HK-2 (cell line): ENCODE data around the gene MAEA.
A peak's percentile ranks its signal among the peaks of the same experiment; 100 is the strongest.
"Not testable (repeated sequence)": the region's sequence is repeated elsewhere in the genome, so short reads cannot be mapped to it uniquely, and the experiment has no call there.

ENCODE experiments used
- DNase-seq: peaks from one replicate; pipeline ENCODE4 v3.0.0-alpha.2; 2018; ENCODE audit not compliant: unreplicated experiment

Gene MAEA

DNA sequence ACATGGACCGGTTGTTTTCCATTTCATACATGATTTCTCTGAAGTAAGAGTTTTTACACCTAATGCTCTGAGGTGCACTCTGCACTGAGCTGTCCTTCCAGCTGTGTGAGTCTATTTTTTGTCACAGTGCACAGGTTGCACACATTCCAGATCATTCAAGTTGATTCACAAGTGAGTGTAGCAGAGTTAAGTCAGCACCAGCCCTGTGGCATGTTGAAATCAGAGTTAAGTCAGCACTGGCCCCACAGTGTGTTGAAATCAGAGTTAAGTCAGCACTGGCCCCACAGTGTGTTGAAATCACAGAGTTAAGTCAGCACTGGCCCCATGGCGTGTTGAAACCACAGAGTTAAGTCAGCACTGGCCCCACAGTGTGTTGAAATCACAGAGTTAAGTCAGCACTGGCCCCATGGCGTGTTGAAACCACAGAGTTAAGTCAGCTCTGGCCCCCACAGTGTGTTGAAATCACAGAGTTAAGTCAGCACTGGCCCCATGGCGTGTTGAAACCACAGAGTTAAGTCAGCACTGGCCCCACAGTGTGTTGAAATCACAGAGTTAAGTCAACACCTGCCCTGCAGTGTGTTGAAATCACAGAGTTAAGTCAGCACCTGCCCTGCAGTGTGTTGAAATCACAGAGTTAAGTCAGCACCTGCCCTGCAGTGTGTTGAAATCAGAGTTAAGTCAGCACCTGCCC, 45.6 kb downstream of the MAEA start:
- DNase-seq: not testable (repeated sequence)

DNA sequence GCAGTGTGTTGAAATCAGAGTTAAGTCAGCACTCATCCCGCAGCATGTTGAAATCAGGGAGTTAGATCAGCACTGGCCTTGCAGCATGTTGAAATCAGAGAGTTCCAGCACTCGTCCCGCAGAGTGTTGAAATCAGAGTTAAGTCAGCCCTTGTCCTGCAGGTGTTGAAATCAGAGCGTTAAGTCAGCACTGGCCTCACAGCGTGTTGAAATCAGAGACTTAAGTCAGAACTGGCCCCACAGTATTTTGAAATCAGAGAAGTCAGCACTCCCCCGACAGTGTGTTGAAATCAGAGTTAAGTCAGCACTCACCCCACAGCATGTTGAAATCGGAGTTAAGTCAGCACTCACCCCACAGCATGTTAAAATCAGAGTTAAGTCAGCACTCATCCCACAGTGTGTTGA, 46.4 kb downstream of the MAEA start:
- DNase-seq: no peak

DNA sequence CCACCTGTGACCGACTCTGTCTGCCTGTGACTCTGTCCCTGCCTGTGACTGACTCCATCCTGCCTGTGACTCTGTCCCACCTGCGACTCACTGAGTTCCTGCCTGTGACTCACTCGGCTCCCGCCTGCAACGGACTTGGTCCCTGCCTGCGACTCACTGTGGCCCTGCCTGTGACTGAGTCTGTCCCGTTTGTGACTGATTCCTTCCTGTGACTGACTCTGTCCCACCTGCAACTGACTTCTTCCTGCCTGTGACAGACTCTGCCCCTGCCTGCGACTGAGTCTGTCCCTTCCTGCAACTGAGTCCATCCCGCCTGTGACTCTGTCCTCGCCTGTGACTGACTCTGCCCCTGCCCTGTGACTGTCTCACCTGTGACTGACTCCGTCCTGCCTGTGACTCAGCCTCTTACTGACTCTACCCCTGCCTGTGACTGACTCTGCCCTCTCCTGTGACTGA, 47.7 kb downstream of the MAEA start:
- DNase-seq: peak; percentile 84

GRCh38 chr4:1337951-1338751, 48.5 kb downstream of the MAEA start:
- no peak for DNase-seq

- DNase-seq: no peak
Observed at GRCh38 chr4:1338752-1339414, 49.2 kb downstream of the MAEA start.

- DNase-seq: no peak
Observed at GRCh38 chr4:1339489-1339888, 49.8 kb downstream of the MAEA start.

GRCh38 chr4:1340181-1340747, 50.6 kb downstream of the MAEA start:
- no peak for DNase-seq

- no peak for DNase-seq
Observed at GRCh38 chr4:1340861-1341260, 51.2 kb downstream of the MAEA start.

DNA sequence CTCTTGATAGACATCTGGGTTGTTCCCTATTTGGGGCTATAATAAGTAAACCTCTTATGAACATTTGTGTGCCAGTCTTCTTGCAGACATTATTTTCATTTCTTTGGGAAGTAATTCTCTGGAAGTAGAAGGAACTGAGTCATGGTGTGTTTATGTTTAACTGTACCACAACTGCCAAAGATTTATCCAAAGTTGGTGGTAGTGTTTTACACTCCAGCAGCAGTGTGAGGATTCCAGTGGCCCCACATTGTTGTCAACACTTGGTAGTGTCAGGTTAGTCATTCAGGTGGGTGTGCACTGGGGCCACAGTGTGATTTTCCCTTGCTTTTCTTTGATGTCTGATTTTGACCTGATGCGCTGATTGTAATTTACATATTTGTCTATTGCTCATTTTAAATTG, 52.3 kb downstream of the MAEA start:
- no peak for DNase-seq

DNA sequence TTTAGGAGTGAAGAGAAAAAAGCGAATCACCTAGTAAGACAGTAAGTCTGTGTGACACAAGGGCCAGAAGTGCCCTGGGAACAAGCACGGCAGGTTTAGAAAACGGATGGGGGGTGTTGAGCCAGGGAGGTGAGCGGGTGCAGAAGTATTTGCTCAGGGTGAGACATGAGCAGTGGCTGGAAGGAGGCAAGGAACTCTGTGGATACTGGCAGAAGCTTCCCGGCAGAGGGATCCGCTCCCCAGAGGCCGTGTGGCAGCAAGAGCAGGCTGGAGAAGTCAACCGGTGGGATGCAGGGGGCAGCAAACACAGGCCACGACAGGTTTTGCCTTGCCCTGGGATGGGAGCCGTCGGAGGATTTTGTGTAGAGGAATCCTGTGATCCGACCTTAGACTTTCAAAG, 55.0 kb downstream of the MAEA start:
- DNase-seq: no peak

- peak; percentile 60 for DNase-seq
Observed at GRCh38 chr4:1345903-1346780, 56.5 kb downstream of the MAEA start.

DNA sequence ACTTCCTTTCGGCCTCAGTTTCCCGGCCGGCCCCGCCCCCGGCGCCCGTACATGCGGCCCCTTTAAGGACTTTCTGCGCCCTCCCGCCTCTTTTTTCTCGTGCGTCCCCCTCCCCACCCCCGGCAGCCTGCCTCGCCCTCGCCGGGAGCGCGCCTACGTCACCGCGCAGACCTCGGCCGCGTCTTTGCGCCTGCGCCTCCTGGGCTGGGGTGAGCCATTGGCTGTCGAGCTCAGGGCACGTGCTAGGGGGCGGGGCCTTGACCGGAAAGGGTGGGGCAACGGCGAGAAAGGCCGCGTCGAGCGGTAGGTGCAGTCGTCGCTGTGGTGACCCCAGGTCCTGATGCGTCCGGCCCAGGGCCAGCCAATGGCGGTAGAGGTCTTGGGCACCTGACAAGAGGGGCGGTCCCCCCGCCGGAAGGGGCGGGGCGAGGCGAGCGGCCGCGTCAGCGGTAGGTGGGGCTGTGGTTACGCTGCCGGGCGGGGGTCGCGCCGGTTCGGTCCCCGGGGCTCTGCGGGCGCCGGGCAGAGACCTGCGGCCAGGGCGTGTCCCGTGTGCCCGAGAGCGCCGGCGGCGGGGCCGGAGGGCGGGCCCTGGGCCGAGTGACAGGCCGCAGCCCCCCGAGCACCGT, 57.2 kb downstream of the MAEA start, which contains the start of gene UVSSA:
Gene UVSSA, plus strand, starts transcription at position 428 of the 629 bp plus-strand sequence. CDS start 884 bp downstream, outside the sequence.
- DNase-seq: peak; percentile 100

GRCh38 chr4:1347410-1347864, 57.7 kb downstream of the MAEA start:
- DNase-seq: peak; percentile 81

- DNase-seq: no peak
Observed at GRCh38 chr4:1348014-1348513, 58.4 kb downstream of the MAEA start.

DNA sequence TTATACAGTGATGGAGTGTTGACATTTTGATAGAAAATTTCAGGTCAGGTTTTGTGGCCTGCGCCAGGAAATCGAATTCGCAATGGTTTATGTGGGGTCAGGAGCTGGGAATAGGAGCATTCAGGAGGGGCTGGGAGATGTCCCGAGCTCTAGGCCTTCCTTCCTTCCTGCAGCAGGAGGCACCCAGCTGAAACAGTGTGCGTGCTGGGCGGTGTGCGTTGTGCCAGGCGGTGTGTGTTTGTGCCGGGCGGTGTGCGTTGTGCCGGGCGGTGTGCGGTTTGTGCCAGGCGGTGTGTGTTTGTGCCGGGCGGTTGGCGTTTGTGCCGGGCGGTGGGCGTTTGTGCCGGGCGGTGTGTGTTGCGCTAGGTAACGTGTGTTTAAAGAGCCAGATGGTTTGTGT, 59.1 kb downstream of the MAEA start:
- no peak for DNase-seq

DNA sequence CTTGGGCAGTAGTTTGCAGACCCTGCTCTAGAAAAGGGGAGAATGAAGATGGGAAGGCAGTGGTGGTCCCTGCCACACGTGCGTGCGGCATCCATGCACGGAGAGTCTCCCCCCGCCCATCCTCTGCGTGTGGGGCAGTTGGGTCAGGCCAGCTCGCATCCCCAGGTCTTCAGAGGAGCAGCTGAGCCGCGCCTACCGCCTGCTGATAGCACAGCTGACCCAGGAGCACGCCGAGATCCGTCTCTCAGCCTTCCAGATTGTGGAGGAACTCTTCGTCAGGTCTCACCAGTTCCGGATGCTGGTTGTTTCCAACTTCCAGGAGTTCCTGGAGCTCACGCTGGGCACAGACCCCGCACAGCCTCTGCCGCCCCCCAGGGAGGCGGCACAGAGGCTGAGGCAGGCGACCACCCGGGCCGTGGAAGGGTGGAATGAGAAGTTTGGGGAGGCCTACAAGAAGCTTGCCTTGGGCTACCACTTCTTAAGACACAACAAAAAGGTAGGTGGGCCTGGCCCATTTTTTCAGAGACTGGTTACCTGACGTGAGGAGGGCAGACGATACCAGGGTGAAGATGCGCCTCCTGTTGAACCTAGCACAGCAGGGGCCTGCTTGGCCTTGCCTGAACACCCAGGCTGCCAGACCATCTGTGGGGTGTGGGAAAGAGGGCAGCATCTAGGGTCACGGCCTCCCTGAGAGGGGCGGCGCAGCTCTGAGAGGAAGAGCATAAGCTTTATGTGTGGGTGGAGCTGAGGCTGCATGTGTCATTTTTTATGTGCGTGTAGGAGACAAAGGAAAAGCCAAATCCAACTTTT, 59.9 kb downstream of the MAEA start:
- DNase-seq: no peak

DNA sequence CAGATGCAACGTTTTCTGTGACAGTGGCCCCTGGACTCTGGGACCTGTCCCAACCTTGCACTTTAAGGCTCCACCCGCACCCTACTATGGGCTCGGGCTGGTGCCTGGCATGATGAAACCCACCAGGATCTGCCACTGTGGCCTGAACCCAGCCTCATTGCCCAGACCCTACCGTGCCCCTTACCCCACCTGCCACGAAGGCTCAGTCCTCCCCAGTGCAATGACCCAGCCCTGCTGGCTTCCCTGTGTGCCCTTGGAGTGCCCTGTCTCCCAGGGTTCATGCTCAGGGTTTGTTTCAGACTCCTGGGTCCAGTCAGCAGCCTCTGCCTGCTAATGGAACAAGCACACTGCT, 60.5 kb downstream of the MAEA start:
- no peak for DNase-seq

GRCh38 chr4:1351854-1352566, 62.3 kb downstream of the MAEA start:
- peak; percentile 88 for DNase-seq

- DNase-seq: no peak
Observed at GRCh38 chr4:1352567-1352900, 62.8 kb downstream of the MAEA start.
